ENCODE results near the gene TIAM1.

The TIAM1 gene

GRCh38 chr21:31267644-31268043 is 76.4 kb downstream of the TIAM1 start:
- TF ChIP-seq ZFX (IDR thresholded peaks at IDR 0.05; ENCODE audit: borderline replicate concordance) = no peak
- TF ChIP-seq, protein P1, sequence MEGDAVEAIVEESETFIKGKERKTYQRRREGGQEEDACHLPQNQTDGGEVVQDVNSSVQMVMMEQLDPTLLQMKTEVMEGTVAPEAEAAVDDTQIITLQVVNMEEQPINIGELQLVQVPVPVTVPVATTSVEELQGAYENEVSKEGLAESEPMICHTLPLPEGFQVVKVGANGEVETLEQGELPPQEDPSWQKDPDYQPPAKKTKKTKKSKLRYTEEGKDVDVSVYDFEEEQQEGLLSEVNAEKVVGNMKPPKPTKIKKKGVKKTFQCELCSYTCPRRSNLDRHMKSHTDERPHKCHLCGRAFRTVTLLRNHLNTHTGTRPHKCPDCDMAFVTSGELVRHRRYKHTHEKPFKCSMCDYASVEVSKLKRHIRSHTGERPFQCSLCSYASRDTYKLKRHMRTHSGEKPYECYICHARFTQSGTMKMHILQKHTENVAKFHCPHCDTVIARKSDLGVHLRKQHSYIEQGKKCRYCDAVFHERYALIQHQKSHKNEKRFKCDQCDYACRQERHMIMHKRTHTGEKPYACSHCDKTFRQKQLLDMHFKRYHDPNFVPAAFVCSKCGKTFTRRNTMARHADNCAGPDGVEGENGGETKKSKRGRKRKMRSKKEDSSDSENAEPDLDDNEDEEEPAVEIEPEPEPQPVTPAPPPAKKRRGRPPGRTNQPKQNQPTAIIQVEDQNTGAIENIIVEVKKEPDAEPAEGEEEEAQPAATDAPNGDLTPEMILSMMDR (IDR thresholded peaks at IDR 0.05) = no peak
- H3K27ac ChIP-seq = no peak overlapping the region

DNA sequence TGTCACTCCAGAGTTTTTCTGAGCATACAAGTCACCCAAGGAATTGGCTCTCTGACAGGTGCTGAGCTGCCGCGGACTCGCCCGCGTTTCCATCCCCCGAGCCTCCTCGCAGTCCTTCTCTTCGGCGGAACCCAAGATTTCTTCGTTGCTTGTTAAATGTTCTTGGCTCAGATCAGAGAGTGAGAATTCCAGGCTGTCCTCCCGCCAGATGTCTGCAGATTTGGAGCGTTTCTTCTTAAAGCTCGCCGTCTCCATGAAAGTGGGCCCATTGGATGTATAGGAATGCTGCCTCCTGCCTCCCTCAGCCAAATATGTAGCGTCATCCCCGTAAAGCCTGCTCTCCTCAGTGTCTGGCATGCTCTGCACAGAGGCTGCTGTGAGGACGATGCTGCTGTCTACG is 77.8 kb downstream of the TIAM1 start:
- TF ChIP-seq, protein P1 (IDR thresholded peaks at IDR 0.05) = no peak
- TF ChIP-seq ZFX (IDR thresholded peaks at IDR 0.05; ENCODE audit: borderline replicate concordance) = no peak
- H3K27ac ChIP-seq = no peak overlapping the region

- no peak overlapping the region for H3K27ac ChIP-seq
- TF ChIP-seq, protein P1 (IDR thresholded peaks at IDR 0.05) = no peak
These were observed 78.6 kb downstream of the TIAM1 start for GRCh38 chr21:31265366-31266013.

DNA sequence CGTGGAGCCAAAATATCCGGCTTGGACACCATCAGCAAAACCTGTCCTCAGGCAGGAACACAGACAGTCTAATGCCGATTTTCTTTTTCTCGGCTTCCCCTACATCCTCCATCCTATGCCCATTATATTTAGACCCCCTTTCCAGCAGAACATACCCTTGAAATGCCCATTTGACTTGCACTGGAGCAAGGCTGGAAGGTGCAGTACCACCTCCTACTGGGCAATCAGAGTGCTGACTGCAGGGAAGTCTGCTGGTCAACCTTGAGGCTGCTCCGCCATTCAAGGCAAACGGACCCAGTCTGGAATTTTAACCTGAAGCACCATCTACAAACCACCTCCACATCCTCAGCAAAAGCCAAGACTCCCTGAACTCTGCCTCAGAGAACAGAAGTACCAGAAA is 79.5 kb downstream of the TIAM1 start:
- TF ChIP-seq ZFX (IDR thresholded peaks at IDR 0.05; ENCODE audit: borderline replicate concordance) = no peak
- TF ChIP-seq, protein P1 (IDR thresholded peaks at IDR 0.05) = 0 out of 2 replicates have a peak, but pooled peaks have one; percentile 5
- no peak overlapping the region for H3K27ac ChIP-seq

GRCh38 chr21:31262728-31263127 is 81.3 kb downstream of the TIAM1 start:
- TF ChIP-seq, protein P1 (IDR thresholded peaks at IDR 0.05) = no peak
- no peak overlapping the region for H3K27ac ChIP-seq

DNA sequence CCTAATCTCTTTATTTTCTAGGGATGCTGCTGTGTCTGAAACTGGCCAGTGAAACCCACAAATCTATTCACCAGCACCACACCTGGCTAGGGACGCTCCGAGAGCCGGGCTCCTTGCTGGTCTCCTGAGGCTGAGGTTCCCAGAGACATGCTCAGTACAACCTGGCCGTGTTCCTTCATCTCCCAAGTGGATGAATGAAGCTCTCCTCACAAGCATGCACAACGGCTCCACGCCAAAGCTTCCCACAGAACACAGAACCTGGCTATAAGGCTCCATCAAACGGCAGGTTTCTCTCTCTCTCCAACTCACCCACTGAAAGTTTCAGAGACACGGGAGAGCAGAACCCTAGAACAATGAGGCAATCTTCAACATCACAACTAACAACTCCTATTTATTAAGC is 82.3 kb downstream of the TIAM1 start:
- no peak overlapping the region for H3K27ac ChIP-seq
- TF ChIP-seq ZFX (IDR thresholded peaks at IDR 0.05; ENCODE audit: borderline replicate concordance) = no peak
- TF ChIP-seq, protein P1 (IDR thresholded peaks at IDR 0.05) = no peak

GRCh38 chr21:31260790-31261189 is 83.3 kb downstream of the TIAM1 start:
- no peak for TF ChIP-seq ZFX (IDR thresholded peaks at IDR 0.05; ENCODE audit: borderline replicate concordance)
- TF ChIP-seq, protein P1 (IDR thresholded peaks at IDR 0.05) = no peak
- no peak overlapping the region for H3K27ac ChIP-seq
